Activated CD8-positive, alpha-beta memory T cell treated with anti-CD3 and anti-CD28 coated beads for 24 hours (primary cell): ENCODE measurements around the gene CARHSP1.
A peak's percentile ranks its signal among the peaks of the same experiment; 100 is the strongest.
"Not testable (repeated sequence)": the region's sequence is repeated elsewhere in the genome, so short reads cannot be mapped to it uniquely, and the experiment has no call there.

Experiments used
- DNase-seq: peaks from one replicate; pipeline ENCODE4 v3.0.0-alpha.2; 2020

The CARHSP1 gene

DNA sequence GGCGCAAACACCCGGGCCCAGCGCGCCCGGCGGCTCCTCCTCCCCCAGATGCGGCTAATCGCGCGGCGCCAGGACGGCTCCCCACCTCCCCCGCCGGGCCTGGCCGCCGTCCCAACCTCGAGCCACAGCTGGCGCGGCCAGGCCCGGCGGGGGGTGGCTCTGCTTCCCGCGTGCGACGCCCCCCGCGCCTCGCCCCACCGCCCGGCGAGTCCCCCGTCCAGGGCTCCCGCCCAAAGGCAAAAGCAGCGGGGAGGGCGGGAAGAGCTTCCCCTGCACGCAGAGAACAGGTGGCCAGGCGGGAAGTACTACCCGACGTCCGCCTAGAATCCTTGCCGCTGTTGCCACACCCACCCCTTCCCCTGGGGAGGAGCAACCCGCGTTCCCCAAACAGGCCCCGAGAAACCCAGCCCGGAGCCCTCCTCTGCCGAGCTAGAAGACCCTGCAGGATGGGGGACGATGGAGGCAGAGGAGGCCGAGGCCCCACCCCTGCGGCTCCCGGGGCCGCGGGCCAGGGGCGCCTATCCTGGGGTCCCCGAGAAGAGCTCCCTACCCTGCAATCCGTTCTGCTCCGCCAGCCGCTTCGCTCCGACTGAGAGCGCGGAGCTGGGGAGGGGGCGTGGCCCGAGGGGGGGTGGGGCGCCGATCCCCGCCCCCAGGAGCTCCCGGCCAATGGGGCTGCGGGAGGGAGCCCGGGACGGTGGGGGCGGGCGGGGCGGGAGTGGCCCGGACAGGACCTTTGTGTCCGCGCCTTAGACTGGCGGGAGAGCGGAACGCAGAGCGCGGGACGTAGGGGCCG lies at the start of gene CARHSP1:
Gene CARHSP1, minus strand, starts transcription at position 591 of the 796 bp plus-strand sequence. CDS start 9,678 bp downstream, outside the sequence.
- peak; percentile 91 for DNase-seq

DNA sequence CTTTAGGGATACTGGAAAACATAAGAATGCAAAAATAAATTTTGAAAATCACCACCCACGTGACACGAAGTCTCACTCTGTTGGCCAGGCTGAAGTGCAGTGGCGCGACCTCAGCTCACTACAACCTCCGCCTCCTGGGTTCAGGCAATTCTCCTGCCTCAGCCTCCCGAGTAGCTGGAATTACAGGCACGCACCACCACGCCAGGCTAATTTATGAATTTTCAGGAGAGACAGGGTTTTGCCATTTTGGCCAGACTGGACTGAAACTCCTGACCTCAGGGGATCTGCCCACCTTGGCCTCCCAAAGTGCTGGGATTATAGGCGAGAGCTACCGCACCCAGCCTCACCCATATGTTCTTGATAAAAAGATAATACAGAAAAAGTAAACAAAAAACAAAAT lies 48.5 kb upstream of the CARHSP1 start:
- DNase-seq: not testable (repeated sequence)

DNA sequence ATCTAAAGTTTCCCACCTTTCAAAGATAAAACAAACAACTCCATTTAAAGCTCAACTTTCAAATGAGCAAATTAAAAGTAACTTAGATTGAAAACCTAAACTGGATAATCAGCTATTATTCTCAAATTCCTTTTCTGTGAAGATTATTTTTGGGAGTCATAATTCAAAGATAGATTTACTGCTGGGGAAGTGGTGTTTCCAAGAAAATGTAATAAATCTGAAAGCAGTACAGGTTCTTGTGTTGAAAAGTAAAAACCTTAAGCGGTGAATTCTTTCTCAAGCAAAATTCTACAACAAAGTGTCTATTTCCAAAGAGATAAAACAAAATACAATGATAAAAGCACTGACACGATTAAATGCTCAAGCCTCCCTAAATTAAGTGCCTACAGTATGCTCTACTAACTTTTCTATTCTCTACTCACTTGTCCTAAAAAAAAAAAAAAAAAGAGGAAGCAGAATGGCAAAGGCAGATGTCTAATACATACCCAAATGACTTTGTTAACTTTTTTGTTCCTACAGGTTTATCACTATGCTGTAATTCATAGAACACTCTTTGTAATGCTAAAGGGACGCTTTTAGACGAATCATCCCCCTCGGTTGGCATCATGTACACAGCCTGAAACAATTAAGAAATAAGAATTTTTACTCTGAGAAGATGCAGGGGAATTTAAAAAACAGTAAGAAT lies 47.9 kb upstream of the CARHSP1 start:
- no peak for DNase-seq

DNA sequence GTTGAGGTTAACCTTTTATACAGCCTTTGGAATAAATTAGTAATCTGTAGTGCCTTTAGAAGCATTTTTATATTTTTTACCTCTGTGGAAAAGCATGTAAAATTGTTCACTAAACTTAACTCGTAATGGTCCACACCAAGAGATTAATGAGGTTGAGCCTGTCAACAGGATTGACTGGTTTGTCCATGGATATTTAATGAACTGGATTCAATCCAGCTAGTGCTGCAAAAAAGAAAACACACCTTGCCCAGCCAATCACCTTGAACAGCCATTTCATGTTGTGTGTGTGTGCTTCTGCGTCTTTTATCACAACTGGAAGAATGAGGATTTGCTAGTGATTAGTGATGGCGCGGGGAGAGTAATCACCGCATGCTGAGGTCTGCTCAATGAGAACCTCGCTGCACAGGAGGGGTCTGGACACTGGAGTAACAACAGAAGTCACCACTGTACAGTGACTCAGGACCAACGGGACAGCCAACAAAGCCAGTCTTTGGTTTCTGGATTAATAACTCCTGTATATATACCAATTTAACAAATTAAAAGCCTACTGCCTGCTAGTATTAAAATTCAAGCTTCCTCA lies 47.0 kb upstream of the CARHSP1 start:
- DNase-seq: no peak

DNA sequence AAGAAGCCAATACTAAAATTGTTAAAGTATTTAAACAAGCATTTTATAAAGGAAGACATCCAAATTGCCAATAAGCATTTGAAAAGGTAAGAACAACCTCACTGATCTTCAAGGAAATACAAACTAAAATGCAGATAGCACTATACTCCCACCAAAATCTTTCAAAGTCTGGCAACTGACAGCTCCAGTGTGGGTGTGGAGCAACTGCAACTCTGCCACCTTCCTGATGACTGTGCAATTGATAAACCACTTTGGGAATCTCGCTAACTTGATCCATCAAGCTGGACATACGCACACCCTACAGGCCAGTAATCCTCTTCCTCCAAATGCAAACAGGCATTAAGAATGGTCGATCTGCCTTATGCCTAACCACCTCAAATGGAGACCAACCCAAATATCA lies 45.3 kb upstream of the CARHSP1 start:
- DNase-seq: no peak

DNA sequence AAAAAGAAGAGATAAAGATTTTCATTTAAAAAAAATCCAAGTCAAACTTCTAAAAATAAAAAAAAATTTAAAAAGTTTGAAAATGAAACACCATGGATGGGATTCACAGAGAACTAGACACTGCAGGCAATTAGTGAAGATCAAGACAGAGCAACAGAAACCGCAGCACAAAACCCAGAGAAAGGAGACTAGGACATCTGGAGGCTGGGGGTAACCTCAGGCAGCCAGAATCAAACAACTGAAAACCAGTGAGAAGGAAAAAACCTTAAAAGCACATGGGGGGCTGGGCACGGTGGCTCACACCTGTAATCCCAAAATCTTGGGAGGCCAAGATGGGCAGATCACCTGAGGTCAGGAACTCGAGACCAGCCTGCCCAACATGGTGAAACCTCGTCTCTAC lies 44.0 kb upstream of the CARHSP1 start:
- DNase-seq: no peak

DNA sequence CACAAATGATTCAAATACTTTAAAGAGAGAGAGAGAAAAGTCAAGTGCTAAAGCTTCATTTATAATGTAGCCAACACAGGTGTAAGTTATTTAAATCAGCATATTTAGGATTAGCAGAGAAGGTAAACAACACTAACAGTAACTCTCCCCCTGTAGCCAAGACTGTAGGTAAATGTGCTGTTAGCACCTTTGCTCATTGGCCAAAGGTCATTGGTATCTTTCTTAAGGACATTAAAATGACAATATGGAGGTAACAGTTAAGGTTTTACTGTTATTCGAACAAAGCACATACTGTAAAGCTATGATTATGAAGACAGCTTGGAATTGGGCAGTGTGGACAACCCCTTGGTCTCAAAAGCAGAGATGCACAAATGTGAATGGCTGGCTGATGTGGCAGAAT lies 42.0 kb upstream of the CARHSP1 start:
- DNase-seq: no peak

DNA sequence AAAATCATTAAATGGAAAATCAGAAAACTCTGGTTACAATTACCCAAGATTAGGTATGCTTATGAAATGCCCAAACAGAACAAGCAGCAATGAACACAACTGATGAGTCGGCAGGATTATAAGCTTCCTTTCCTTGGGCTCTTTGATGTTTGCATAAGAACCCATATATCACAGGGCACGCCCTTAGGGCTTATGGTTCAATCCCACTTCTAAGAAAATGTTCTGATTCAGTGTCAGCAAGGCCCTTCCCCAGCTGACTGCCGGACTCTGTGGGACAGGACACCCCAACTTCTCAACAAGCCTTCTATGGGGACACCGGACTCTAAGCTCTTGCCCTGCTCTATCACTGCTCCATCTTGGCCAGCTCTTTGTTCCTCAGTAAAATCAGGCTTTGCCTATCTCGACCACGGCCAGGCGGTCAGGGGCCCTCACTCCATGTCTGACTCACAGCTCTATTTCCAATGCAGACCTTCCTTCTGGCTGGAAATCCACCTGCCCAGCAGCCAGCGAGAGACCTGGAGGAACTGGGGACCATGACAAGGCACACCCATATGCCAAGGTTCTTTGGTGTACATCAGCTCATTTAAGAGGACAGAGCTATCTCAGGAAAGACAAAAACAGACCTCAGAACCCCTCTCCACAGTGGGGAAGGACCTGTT lies 40.1 kb upstream of the CARHSP1 start:
- DNase-seq: no peak

DNA sequence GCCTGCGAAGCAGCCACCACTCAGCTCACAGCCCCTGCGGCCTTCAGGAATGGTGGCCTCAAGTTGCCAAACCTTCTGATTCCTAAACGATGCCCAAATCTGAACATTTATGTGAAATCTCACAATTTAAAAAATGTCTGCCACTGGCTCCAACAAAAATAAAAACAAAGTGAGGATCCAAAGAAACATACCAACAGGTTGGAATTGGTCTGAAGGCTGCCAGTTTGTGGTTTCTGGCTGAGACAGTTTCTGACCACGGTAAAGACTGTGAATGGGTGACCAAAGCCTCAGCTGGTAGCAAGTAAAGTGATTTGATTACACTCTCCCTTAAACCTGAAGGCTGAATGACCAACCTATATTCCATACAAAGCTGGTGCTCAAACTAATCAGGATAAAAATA lies 38.3 kb upstream of the CARHSP1 start:
- DNase-seq: no peak

DNA sequence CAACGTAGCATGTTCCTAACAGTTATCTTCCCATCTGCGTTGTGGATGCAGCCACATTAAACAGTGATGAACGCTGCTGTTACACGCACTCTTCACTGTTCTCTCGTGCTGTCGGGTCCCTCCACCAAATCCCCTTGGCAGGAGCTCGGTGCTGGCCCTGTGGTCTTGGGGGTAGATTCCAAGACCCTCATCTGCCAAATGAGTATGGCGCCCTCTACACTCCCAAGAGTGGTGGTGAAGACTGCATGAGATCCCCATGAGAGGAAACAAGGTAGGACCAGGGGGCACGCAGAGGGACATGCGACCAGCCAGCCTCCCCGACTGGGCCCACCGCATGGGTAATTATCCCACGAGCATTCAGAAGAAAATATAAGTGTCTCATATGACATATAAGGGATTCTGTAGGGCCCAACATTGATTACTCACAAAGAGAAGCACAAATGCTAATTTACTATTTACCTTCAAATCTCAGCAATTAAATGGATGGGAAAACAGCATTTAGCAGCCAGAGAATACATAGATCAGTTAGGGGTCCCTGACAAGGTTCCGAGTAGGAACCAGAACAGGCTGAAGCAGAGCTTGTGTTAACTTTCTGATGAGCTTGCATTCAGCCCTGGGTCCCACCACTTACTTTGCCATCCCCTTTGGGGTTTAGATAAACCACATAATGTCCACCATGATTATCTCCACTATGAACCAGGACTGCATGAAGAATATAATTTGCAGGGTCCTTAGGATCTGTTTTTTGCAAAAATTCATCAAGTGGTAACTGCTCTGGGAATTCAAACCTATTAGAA lies 37.2 kb upstream of the CARHSP1 start:
- DNase-seq: no peak

DNA sequence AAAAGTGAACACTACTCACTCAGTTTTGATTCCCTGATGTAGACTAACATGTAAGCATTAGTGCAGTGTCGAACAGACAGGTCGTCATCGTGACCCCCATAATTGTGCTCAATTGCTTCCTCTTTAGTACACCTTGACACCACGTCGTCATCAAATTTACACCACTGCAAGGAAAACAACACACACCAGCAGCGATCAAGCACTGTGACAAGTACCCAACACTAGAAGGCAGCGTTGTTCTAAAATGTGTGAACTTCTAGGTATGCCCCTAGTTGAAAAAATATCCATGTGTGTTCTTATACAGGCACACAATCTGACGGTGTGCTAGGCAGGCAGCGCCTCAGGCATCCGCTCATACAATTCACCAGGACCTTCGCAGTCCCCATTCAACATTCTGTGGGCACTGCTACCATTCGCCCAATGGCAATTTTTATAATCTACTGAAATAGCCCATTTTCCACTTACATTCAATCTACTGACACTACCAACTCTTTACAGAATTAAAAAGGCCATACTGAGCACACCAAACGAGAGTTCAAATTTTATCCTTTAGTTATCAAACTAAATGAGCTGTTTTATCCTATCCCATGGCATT lies 36.5 kb upstream of the CARHSP1 start:
- DNase-seq: no peak

DNA sequence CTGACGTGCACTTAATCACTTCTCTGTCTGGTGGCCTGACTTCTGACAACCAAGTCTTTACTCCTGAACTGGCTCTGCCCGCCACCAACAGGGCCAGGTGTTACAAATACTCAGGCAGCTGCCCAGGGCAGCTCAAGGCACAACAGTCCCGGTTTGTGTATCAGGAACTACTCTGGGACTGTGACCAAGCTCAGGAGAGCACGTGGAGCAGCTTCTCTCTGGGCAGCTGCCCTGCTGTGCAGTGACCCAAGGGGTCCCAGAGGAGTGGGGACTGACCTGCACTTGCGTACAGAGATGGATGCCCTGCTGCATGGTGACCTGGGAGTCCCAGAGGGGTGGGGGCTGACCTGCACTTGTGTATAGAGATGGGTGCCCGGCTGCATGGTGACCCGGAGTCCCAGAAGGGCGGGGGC lies 35.2 kb upstream of the CARHSP1 start:
- no peak for DNase-seq

DNA sequence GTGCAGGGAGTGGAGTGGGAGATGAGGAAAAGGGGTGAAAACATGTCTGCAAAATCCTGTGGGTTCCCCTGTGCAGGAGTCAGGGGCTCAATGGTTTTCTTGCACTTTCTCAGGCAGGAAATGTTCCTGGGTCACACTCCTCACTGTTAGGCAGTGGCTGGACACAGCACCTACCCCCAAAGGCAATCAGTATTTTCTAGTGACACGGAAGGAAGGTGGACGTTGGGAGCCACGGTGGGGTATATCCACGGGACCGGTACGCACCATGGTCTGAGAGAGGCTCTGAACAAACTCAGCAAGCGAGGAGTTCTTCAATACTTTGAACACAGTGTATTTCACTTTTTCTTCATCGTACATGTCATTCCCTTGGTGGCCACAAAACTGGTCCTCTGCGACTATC lies 34.2 kb upstream of the CARHSP1 start:
- no peak for DNase-seq

DNA sequence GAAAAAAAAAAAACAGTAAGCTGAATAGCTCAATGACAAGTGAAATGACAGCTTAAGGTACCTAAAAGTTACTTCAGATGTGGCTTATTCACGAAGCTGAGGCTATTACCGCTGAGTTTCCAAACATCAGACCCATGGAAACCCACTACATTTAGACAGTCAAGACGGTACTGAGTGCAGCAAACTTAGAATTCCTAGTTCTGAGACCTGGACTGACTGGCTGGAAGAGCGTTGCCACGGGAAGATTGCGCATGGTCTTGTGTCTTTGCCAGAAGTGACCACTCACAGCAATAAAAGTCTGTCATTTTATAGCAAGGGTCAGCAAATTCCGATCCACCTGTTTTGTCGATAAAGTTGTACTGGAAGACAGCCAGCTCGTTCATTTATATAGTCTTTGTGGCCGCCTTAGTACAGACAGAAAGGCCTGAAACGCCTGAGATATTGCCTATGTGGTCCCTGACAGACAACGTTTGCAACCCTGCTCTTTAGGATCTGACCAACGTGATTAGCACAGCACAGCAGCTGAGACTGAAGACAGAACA lies 32.6 kb upstream of the CARHSP1 start:
- no peak for DNase-seq

DNA sequence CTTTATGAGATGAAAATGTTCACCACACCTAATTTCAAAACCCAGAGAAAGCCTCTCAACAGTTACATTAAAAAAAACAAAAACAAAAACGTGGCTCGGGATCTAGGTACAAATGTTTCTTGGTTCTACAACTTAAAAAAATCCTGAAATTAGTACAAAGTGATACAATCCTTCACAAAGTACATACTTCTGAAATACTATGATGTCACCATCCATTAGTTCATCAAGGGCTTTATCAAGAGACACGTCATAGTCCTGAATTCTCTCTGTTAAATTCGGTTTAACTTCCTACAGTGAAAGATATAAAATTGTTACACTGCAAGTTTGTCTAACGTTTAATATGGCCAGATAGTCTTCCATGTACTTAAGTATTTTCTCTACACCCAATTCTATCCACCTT lies 31.5 kb upstream of the CARHSP1 start:
- DNase-seq: no peak

DNA sequence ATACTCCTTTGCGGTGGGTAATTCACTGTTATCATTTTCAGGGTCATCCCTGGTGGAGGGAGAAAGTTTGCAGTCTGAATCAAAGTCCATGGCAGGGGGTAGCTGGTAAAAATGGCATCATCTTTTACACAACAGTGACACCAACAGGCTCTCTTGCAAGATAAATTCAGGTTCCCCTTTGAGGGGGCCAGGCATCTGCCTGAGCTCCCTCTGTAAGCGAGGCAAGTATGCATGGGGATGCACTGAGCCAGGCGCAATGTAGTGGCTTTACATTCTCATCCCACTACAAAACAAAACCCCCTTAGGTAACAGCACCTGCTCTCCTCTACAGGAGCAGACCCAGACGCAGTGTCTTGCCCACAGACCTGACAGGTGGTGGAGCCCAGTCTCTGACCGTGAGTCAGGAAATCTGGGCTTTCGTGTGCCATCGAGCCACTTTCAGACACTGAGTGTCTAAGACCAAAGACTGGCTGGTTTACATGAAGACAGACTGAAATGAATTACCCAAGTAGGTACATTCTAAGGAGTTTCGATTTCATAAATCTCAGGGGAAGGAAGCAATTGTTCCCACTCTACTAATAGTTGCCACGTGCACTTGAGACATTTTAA lies 31.0 kb upstream of the CARHSP1 start:
- no peak for DNase-seq

DNA sequence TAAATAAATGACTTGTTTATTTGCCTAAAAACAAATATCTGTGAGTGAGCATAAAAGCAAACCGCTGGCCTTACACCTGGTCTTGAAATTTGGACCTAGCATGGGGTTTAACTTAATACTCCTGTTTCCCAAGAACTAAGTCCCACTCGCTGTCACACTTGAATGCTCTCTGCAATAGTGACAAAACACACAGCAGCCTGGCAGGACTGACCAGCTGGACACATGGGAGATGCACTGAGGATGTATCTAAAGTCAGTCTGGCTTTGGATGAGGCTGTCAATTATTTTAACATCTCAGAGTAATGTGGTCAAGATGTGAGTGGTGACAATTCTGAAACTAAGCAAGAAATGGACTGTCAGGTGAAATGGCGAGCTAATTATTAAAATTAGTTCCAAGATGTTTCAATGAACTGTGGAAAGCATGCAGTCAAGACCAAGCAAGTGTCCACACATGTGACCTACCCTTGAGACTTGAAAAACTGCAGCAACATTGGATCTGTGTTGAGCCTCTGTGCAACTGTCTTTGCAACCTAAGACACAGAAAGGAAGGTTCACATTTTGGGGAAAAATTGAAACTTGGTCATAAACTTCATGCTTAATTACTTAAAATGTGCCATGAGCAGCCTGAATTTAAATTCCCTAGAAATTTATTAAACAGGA lies 30.0 kb upstream of the CARHSP1 start:
- DNase-seq: no peak

DNA sequence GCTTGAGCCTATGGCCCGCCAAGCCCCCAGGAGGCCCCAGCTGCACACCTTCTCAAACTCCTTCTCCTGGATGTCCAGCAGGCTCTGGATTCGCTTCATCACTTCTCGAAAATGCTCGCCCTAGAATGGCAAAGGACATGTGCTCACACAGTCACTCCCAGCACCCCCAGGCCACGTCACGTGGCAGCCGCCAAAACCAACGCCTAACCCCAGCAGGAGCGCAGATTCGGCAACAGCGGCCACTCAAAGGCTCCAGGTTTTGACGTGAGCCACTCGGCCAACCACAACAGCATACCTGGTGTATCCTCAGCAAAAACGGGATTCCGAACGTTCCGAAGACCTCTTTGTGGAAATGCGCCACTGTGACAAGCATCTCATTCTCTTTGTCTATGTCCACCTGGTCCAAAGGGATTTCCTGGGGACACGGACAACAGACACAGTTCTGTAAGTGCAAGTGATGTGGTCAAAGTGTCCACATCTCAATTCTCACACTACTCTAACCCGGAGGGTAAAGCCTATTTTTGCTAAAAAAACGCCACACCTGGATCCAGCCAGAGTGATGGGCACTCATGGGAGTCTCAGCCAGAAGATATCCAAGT lies 26.0 kb upstream of the CARHSP1 start:
- no peak for DNase-seq

DNA sequence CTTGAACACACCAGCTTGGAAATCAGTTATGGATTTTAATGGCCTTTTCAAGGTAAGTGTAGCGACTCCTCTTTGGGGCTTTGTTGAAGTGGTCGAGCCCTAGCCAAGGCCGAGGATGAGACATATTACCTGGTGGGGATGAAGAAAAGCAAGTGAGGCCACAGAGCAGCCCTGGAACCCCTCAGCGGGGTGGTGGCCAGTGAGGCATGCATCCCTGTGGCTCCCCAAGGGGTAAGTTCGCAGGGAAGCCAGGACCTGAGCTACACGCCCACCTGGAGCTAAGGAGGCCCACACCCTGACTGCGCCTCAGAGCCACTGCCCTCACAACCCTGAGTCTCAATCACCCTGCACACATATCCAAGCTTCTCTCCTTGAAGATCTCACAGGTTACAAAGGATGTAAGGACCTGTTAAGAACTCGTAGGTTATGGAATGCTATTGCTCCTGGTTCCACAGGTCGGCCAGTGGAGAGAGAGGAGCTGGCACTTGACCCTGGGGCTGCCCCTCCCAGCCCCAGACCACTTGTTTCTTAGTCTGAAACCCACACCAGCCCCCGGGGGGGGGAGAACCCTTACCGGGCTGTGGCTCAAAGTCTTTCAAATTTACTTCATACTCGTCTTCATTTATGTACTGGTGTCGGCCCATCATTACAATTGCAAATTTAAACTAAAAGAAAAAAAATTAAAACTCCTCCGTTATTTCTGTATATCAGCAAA lies 25.3 kb upstream of the CARHSP1 start:
- DNase-seq: no peak

DNA sequence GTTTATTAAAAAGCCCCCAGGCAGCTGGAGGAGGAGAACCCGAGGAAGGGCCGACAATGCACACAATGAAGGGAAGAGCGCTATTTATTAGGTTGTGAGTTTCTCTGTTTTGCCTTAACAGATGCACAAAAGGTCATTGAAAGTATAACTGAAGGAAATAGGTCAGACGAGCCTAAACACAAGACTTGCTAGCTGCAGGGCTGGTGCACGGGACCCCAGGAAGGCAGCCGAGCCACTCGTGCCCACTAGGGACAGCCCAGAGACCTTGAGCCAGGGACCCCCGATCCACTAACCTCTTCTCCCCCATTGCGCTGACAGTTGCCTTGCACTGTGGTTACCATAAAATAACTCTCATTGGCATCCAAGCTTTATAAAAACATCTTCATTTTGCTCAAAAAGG lies 24.6 kb upstream of the CARHSP1 start:
- DNase-seq: no peak
